Measurements from ENCODE around the gene PAPOLB.

PAPOLB gene

DNA sequence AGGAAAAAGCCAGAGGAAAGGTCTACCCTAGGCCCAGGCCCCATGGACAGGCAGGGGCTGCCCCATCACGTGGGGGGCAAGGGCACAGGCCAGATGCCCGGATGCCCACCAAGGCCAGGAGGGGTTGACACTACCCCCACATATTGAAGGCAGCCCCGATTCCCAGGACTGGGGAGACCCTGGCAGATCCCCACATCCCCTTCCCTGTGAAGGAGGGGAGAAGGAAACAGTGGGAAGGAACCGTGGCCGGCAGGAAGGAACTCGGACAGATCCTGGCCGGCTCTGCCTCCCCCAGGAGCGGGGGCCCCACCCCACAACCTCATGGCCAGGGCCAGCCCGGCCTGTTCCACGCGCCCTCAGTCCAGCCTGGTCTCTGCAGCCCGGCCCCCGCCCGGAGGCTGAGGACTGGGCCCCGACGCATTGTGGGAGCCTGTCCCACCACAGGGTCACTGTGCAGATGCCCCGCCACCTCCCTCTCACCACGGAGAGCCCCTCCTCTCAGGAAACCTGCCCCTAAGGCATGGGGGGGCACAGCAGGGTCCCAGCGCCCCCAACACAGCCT, 41.3 kb downstream of the PAPOLB start:
- DNase-seq, result no peak

DNA sequence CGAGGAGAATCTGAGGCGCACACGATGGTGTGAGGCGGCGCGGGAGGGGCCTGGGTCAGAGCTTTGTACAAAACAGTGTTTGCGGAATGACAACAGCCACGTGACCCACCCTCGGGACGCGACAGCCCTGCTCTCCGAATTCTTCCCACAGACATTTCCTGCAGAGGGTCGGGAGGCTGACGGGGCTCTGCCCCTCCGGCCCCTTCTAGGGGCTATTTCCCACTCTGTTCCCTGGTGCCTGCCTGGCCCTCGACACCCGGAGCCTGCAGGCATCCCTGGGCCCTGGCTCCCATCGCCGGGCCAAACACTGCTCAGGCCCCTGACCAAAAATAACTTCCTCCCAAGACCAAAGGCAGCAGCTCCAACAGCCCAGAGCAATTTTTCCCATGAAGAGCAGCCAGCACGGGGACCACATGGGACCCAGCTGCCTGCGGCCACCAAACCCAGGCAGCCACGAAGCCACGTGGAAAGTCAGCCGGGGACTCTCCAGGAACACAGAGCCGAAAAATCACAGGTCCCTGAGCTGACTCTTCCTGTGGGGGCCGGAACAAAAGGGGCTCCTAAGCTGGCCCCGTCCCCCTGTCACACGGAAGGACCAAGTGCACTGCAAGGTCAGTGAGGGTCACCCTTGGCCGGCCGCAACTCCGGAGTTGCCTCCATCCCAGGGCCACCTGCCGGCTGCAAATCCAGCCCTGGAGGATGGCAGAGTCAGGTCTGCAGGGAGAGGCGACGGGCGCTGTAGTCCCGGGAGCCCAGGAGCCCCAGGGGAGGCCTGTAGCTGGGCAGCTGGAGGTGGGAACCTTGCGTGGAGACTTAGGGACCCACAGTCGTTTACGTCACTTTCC, 42.0 kb downstream of the PAPOLB start:
- DNase-seq, result no peak

DNA sequence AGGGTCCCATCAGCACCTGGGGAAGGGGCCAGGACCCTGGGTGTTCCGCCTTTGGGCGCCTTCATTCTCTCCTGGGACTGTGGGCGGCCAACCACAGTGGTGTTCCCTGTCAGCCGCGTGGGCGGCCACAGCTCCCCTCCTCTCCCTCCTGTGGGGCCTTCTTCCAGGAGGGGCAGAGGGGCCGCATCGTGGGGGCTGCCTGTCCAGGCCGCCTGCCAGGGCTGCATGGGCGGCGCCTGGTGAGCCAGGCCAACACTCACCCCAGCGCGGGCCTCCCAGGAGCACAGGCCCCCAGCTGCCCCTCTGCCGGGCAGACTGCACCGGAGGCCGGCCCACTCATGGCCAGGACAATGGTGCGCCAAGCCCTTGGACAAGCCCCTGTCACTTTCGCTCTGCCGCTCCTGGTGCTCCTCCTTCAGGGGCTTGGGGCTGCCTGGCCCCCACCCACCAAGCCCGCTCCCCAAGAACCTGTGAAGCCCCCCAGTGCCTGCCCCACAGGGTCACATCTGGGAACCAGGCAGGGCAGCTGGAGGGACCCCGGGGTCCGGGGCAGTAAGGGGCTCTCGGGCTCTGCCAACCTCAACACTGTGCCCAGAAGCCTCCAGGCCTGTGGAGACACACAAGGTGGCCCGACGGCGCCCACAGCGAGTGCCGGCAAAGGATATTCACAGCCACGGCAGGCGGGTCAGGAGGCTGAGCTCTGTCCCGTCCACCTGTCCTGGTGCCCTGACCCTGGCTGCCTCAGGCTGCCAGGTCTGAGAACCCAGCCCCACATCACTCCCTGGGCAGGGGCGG, 43.6 kb downstream of the PAPOLB start:
- DNase-seq, result no peak

DNA sequence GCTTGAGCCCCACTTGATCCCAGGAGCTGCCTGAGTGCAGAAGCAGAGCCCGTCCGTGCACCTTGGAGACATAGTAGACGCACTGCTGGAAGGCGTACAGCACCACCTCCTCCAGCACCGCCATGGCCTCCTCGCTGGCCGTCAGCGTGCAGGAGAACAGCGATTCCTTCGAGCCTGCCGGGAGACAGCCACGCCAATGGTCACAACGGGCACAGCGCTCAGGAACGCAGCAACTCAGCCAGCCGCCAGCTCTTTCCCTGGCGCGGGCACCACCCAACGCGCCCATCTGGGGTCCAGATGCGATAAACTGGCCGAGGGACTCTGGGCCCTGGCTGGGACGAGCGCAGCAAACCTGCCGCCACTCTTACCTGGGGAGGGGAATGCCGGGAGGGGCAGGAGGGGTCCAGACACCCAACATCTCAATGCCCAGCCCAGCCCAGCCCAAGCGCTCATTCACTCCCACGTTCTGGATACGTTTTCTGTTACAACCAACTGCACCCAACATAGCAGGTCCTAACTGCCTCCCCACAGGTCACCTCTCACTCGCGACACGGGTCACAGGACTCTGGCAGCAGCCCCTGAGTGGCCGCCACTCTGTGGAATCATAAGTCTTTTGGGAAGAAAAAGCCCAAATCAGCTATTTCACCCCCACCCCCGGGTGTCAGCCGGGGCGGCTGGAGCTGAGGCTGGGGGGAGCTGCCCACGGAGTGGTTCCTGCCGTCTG, 44.5 kb downstream of the PAPOLB start:
- DNase-seq, result no peak

DNA sequence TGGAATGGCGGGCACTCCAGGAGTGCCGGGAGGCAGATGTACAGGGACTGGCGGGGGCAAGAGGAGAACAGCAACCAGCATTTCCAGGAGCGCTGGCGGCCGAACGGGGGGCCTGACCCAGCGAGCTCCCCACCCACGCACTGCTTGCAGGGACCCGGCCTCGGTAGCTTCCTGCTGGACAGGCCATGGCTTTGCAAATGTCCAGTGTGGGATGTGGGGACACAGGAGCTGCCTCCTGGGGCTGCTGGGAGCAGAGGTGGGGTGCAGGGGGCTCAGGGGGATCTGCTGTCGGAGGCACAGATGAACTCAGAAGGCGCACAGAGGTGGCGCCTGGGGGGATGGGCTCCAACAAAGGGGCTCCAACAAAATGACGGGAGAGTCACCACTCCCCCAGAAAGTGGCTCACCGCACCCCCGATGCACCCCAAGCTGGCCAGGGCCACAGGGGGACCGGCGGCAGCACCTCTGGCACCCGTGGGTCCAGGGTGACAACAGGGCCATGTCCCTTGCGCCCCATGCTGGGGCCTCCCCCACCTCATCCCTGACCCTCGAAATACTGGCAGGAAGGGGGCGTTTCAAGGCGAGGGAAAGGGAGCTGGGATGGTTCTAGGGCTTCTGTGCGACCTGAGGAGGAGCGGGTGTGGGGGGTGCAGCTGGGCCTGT, 45.3 kb downstream of the PAPOLB start:
- DNase-seq, result no peak

DNA sequence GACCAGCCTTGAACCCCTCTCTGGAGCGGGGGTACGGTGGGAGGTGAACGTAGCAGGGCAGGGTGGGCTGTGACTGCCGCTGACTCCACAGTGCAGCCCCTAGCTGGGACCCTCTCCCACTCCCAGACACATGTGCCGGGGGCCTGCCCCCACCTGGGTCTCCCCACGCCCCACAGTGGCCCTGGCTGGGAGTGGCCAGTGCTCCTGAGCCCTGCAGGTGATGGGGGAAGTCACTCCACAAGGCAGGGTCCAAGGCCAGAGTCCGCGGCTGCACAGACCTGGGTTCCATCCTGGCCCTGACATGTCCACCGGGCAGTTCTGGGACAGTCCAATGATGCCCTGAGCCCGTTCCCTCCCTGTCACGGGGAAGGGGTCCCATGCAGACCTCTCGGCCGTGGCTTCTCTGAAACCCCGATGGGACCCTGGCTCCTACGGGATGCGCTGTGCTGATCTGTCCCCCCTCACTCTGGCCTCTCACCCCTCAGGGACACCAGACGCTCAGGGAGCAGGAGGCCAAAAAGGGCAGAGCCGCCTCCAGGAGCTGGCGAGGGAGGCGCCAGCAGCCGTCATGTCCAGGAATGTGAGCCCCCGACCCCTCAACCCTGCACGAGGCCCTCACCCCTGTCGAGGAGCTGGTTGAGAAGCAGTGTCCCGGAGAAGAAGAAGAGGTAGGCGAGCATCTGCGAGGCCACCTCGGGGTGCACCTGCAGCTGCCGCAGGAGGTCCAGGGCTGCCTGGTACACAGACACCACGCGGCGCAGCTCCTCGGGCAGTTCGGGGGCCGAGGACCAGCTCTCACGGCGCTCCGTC, 46.0 kb downstream of the PAPOLB start:
- DNase-seq, result no peak

DNA sequence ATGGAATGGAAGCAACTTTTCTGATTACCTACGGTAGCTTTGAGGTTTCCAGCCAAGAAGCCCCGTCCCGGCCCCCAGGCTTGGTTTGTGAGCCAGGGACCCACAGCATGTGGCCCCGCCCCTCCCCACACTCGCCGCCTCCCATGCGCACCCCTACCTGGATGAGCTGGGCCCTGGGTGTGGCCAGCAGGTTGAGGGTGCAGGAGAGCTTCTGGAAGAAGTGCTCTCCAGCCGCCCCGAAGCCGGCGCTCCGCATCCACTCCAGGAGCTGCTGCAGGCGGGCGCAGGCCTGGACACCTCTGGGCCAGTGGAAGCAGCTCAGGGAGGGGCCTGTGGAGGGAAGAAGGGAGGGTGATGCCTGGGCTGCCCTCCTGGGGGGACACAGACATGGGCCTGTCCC, 46.7 kb downstream of the PAPOLB start:
- no peak for DNase-seq

DNA sequence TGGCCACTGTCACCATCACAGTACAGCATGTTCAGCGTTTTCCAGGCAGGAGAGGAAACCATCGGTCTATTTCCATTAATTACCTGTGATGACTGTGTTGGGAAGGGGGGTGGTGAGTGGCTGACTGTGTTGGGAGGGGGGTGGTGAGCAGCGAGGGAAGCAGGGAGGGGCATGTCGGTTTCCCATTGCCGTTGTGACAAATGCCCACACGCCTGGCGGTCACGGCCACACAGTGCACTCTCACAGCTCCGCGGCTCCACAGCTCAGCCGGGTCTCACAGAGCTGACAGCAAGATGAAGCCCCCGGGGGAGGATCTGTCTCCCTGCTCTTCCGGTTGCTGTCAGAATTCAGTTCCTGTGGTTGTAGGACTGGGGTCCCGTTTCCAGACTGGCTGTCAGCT, 47.4 kb downstream of the PAPOLB start:
- DNase-seq, result no peak

DNA sequence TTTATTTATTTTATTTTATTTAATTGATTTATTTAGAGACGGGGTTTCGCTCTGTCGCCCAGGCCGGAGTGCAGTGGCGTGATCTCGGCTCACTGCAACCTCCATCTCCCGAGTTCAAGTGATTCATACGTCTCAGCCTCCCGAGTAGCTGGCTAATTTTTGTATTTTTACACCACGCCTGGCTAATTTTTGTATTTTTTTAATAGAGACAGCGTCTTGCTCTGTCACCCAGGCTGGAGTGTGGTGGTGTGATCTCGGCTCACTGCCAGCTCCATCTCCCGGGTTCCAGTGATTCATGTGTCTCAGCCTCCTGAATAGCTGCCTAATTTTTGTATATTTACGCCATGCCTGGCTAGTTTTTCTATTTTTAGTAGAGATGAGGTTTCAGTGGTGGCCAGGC, 52.2 kb downstream of the PAPOLB start:
- DNase-seq, result no peak

DNA sequence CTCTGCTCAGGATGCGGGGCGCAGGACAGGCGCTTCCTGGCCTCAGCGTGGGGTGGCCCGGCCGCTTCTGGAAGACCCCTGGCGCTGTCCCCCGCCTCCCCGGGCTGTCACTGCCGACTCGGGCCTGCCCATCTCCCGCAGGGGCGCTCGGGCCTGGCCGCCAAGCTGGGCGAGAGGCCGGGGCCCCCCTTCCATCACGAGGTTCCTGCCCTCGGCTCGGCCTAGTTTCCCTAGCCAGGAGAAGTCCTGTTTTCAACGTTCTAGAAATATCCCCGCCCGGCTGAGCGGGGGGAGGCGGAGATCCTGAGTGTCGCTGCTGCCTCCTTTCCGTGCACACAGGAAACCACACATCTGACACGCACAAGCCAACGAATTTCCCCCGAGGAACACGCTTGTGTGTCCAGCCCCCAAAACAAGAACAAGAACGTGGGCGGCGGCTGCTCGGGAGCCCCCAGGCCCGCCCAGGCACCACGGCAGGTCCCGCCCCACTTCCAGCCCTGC, 52.7 kb downstream of the PAPOLB start:
- no peak for DNase-seq

DNA sequence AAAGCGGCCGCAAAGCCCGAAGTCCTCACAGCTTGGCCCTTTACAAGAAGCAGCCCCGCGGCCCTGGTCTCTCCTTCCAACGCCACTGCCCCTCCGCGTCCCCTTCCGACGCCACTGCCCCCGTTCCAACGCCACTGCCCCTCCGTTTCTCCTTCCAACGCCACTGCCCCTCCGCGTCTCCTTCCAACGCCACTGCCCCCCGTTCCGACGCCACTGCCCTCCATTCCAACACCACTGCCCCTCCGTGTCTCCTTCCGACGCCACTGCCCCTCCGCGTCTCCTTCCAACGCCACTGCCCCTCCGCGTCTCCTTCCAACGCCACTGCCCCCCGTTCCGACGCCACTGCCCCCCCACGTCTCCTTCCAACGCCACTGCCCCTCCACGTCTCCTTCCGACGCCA, 53.3 kb downstream of the PAPOLB start:
- DNase-seq, result no peak

DNA sequence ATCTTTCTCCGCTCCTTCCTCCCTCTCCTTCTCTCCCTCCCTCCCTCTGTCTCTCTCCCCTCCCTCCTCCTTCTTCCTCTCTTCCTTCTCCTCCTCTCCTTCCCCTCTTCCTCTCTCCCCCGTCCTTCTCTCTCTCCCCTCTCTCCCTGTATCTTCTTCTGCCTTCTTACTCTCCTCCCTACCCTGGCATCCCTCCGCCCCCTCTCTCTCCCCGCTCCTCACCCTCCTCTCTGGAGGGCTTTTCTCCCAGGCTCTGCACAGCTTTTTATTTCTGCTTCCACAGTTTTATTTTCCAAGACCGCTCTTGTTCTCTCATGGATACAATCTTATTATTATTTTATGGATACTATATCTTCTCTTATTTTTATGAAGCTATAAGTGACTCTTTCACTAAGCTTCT, 53.8 kb downstream of the PAPOLB start:
- DNase-seq, result no peak

Measured in NCI-H446 treated with DMSO at 0.1 percent for 48 hours (cell line).